HG03378 (cell line): ENCODE results near the gene NEURL1B.
"Not testable (repeated sequence)": the region's sequence is repeated elsewhere in the genome, so short reads cannot be mapped to it uniquely, and the experiment has no call there.

Experiments used
- ATAC-seq: cut with Tn5 transposase; IDR thresholded peaks from one replicate; pipeline ENCODE4 v1.9.1; 2021; ENCODE audit warnings: mild to moderate bottlenecking, moderate library complexity; ENCODE audit not compliant: unreplicated experiment

NEURL1B gene

DNA sequence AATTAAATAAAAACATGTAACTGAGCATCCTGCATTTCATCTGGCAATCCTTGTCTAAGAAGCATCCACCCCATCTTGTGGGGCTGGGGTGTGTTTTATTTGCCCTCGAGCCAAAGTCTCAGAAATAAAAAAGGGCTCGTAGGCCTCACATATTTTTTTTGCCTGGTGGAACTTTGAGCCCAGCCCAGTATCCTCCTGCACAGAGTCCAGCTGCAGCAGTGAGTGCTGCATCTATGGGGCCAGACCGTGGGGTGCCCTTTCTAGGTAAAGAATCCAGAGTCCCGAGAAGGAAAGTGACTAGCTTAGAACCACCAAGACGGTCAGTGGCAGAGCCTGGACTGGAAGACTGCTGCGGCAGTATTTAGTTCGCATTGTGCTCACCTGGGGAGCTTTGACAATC, 33.1 kb downstream of the NEURL1B start:
- no peak for ATAC-seq

DNA sequence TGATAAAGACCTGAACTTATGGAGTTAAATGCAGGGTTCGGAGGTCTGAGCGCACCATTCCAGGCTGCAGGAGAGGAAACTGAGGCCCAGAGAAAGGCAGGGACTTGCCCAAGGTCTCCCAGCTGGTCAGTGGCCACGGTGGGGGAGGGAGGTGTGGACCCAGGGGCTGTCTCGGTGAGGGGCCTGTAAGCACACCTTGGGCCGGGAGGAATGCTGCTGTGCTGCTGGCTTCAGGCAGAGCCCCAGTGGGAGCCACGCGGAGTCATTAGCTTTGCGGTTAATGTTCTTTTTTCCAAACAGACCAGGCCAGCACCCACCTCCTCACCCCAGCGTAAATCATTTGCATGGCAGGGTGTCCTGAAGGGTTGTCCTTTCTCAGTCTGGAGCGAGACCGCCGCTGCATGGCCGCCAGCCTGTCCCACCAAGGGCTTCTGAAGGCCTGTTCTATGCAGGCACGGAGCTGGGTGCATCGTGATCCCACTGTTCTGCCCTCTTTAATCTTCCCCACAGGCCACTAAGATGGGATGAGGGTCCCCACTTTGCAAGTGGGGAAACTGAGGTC, 35.9 kb downstream of the NEURL1B start:
- no peak for ATAC-seq

DNA sequence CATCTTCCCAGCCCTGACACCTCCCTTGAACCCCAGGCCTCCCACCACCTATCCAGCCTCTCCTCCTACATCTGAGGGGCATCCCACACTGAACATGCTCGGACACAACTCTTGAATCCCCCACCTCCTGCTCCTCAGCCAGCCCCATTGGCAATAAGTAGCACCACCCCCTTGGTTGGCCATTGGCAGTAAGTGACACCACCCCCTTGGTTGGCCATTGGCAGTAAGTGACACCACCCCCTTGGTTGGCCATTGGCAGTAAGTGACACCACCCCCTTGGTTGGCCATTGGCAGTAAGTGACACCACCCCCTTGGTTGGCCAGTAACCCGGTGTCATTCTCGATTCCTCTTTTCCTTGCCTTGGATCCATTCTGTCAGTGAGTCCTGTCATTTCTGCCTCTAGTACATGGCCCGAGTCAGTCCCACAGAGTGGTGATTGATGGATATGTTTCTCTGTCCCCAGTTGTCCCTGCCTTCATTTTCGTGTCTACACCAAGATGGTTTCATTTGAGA, 37.4 kb downstream of the NEURL1B start:
- ATAC-seq = not testable (repeated sequence)

DNA sequence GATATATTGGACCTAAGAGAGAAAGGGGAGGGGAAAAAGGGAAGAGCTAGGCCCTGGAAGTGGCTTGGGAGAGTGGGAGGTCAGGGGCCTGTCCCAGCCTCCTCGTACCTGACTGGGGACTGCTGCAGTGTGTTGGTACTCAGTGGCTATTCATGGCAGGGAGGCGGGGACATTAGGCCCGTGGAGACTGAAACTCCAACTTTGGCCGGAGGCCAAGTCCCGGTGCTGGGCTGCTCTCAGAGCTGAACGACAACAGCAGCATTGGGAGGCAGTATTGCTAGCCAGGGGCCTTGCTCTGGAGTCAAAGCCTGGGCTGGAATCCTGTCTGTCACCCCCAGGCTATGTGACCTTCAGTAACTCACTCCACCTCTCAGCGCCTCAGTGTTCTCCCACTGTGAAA, 37.8 kb downstream of the NEURL1B start:
- no peak for ATAC-seq

DNA sequence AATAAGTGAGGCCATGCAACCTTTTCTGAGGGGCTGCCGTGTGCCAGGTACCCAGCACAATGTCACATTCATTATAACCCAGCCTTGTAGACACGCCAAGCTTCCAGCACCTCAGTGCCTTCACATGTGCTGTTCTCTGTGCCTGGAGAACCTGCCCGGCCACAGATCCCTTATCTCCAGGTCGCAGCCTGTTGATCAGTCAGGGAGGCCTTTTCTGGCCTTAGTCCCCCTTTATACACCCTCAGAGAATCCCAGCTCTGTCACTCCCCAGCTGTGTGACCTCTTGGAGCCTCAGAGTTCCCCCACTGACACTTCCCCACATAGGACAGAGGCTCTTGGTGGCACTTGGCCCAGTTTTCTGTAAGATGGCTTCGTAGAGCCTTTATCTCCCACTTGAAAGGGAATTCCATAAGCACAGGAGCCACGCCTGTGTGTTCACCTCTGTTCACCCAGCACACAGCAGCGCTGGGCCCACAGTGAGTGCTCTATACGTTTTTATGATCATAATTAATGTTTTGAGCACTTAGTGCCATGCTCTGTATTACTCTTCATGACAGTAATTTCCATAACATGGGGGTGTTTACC, 38.7 kb downstream of the NEURL1B start:
- no peak for ATAC-seq

DNA sequence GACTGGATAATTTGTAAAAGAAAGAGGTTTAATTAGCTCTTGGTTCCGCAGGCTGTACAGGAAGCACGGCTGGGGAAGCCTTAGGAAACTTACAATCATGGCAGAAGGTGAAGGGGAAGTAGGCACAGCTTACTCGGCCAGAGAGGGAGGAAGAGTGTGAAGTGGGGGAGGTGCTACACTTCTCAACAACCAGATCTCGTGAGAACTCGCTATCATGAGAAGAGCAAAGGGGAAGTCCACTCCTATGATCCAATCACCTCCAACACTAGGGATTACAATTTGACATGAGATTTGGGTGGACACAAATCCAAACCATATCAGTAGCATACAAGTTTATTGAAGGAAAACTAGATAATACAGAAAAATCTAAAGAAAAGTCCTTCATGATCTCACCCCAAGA, 39.9 kb downstream of the NEURL1B start:
- ATAC-seq = no peak

DNA sequence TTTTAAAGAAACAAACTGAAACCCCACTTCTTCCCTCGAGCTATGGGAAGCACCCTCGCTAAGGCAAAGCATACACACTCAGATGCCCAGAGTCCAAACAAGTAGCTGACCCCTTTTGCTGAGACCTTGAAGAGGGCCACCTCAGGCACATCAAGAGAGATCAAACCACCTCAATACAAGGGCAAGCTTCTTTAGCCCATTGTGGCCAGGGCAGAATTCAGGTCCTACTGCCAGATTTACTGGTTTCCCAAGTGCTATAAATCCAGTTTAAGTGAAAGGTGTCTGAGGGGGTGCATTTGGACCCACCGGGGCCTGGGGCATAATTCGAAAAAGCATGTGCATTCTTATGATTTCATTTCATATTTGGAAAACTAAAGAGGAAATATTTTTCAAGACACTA, 40.4 kb downstream of the NEURL1B start:
- no peak for ATAC-seq

DNA sequence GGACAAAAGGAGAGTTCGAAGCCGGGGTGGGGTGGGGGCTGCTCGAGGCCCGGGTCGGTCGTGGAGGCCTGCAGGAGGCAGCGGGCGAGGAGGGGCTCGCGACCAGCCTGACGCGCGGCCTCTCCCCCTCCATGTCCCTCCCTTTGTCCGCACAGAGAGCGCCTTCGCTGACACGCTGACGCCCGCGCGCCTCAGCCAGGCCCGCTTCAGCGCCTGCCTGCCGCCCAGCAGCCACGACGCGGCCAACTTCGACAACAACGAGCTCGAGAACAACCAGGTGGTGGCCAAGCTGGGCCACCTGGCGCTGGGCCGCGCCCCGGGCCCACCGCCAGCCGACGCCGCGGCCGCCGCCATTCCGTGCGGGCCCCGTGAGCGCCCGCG, 42.2 kb downstream of the NEURL1B start:
- no peak for ATAC-seq

DNA sequence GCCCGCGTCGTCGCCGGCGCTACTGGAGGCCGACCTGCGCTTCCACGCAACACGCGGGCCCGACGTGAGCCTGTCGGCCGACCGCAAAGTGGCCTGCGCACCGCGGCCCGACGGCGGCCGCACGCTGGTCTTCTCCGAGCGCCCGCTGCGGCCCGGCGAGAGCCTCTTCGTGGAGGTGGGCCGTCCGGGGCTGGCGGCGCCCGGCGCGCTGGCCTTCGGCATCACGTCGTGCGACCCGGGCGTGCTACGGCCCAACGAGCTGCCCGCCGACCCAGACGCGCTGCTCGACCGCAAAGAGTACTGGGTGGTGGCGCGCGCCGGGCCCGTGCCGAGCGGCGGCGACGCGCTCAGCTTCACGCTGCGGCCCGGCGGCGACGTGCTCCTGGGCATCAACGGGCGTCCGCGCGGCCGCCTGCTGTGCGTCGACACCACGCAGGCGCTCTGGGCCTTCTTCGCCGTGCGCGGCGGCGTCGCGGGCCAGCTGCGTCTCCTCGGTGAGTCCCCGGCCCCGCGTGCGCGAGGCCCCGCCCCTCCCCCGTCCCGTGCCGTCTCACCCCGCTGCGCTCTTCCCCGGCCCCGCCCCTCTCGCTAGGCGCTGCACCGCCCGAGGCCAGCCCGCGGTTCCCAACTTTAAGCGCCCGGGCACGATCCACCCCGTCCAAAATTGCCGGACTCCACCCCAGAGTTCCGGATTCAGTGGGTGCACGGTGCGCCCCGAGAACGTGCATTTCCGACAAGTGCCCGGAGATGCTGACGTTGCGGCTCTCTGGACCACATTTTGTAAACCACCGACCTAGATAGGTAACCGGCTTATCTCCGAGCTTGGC, 42.8 kb downstream of the NEURL1B start:
- ATAC-seq = no peak

DNA sequence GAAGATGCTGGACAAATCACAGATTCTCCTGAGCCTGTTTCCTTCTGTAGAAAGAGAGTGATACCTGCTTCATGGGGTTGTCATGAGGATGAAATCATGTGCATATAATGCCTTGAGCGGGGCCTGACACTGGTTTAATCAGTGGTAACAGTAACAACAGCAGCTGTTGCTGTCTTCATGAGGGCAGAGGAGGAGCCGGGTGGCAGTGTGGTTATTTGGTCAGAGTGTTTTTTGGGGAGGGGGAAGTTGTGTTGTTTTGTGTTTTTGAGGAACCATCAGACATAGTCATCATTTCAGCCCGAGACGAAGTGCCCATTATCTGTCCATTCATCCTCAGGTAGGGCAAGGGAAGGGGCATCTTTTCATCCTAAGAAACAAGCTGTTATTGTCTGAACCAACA, 44.0 kb downstream of the NEURL1B start:
- no peak for ATAC-seq

DNA sequence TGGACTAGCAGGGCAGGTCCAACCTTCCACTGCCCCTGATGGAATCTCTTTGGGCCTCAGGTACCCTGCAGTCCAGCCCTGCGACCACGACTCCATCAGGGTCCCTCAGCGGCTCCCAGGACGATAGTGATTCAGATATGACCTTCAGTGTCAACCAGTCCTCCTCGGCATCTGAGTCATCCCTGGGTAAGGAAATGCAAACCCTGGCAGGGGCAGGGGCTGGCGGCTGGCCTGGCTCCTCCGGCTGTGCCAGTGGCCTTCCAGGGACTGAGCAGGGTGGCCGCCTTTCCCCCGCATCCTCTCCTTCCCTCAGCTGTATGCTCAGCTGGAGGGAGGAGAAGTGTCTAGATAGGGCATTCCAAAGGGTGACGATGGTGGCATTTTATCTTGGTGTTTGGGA, 45.0 kb downstream of the NEURL1B start:
- ATAC-seq = no peak

DNA sequence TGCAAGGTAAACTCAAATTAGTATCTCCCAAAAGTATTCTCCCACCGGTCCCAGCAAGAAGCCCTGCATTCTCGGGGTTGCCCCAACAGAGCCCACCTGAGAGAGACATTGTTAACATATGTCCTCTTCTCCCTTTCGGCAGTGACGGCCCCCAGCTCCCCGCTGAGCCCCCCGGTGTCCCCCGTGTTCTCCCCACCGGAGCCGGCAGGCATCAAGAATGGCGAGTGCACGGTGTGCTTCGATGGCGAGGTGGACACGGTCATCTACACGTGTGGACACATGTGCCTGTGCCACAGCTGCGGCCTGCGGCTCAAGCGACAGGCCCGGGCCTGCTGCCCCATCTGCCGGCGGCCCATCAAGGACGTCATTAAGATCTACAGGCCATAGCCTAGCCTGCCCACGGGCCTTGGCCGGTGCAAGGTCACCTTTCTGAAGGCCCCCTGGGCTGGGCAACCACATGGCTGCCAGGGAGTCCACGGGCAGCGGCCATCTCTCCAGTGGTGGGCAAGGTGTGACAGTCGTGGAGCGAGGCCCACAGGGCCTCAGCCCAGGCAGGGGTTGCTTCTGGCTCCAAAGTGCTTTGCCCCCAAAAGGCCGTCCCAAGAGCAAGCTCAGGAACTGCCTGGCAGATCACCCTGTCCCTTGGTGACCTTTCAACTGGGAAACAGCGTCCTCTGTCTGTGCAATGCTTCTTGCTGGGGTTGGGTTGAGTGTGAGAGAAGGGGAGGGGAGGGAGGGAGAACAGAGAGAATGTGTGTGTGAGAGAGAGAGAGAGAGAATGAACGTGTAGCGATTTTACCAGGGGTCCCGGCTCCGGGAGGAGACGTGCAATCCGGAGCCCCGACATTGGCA, 45.7 kb downstream of the NEURL1B start:
- ATAC-seq = no peak

DNA sequence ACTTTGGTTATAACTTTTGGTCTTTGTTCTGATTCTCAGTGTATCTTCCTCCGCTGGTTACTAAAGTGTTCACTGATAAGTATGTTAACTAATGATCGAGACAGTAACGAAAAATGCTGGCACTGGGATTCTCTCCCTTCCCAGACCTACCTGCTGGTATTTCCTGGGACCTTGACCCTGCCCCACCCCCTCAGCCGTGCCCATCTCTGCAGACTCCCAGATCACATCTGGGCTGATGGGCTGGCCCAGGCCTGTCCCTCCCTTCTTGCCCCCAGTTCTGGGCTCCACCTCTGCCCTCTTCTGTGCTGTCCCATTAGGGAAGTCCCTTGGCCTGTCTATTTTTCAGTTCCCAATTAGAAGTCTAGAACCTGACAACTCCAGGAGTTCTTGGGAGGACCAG, 46.9 kb downstream of the NEURL1B start:
- no peak for ATAC-seq

DNA sequence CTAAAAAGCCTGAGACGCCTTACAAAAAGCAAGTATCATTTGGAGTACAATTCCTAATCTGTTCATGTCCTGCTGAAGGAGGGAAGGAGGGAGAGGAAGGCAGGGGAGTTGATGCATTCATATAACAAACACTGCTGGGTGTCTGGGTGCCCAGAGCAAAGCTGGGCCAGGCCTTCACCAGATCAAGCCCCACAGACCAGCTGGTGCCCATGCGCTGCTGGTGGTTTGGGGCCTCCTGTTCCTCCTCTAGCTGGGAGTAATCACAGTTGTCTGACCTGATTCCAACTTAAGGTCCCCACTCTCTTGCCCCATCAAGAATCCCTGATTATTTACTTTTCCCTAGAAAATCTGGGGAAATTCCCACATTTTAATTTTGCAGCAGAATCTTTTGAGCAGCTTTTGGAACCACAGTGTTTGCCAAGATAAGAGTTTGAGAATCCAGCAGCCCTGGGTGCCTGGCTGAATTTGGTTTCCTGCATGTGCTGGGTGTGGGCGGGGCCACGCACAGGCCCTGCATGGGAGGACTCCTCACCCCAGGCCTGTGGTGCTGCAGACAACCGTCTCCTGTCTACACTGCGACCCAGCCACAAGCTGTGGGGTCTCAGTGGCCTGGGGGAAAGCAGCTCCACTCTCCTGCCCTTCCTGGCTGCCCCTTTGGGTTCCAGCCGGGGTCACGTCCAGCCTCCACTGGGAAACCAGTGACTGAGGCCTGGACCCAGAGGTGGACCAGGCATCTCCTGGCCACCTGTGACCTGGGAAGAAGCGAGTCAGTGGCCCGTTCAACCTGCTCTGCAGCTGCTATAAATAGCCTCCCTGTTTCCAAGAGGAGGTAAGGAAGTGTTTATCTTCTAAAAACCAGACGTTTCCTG, 47.5 kb downstream of the NEURL1B start:
- ATAC-seq = no peak

DNA sequence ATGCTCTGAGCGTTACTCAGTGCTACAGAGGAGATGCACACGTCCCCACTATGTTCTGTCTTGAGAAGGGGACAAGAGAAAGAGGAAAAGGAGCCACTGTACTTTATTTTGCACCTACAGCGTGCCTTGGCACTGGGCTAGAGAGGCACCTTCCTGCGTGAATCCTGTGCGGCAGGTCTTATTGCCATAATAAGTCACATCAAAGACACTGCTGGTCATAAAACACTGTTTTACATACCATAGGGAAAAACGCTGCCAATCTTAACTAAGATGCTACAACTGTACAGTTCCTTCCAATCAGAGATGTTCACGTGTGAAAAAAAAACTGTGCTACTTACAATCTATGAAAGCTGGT, 48.1 kb downstream of the NEURL1B start:
- ATAC-seq = no peak

DNA sequence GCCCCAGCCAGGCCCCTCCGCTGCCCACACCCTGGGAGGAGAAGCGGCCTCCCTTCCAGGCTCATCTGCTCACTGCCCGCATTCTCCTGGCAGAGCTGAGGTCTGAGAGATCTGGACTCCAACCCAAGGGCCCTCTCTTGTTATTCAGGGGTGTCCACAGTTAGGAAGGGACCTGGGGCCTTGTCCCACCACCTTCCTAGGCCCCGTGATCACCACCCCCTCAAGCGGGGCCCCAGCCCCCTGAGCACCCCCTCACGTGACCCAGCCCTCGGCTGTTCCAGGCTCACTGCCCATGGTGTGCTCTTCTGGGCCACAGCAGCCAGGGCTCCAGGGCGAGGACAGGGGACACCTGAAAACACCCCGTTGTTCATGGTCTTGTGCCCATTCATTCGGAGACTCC, 48.7 kb downstream of the NEURL1B start:
- no peak for ATAC-seq

DNA sequence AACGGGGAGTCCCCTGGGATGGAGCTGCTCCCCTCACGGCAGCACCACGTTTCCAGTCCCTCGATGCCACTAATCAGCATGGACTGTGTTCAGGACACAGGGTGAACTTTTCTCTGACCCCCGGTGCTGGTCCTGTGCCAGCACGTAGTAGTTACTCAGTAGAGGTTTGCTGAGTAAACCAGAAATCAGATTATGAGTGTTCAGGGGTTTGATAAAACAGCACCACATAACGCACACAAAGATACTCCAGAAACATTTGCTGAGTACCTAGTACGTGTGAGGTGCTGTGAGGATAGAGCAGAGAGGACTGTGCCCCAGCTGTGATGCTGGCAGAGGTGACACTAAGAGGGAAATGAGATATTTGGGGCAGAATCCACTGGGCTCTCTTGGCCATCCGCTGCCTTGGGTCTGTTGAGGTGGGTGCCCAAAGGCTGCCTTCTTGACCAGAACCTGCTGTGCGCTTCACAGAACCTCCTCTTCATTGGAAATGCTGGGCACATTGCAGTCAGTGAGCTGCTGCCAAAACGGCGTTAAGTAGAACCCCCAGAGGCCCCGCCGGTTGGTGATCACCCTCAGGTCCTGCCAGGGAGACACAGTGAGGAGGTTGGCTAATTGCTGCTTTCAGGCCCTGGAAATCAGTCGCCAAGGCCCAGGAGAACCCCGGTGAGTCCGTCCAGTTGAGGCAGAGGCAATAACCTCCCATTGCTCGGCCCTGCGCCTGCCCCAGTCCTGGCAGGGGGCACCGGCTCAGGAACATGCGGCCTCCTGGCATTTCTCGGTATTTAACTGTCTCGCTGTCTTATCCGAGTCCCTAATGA, 49.4 kb downstream of the NEURL1B start:
- ATAC-seq = peak; percentile 63

DNA sequence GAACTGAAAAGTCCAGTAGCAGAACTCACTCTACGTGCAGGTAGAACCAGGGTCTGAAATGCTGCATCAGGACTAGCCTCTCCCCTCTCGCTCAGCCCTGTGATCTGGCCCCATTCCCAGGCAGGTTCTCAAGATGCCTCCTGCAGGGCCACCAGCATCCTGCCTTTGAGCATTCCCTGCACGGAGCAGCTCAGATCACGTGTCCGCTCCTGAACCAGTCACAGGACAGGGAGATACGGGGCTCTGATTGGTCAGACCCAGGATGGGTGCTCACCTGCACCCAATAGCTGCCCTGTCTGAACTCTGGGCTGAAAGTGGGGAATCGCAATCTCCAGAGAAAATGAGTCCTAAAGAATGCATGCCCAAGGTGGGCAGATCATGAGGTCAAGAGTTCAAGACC, 50.8 kb downstream of the NEURL1B start:
- no peak for ATAC-seq

DNA sequence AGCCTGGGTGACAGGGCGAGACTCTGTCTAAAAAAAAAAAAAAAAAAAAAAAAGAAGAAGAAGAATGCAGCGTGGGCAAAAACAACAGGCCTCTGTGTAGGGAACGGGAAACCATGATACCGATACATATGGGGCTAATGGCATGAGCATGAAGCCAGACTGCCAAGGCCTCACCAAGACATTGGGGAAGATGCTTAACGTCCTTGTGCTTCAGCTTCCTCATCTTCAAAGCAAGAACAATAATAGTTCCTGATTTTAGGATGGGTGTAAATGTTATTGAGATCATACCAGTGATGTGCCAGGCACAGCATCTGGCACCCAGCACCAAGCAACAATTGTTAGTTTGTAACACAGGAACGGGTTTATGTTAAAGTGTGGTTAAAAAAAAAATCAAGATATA, 51.4 kb downstream of the NEURL1B start:
- ATAC-seq = no peak

DNA sequence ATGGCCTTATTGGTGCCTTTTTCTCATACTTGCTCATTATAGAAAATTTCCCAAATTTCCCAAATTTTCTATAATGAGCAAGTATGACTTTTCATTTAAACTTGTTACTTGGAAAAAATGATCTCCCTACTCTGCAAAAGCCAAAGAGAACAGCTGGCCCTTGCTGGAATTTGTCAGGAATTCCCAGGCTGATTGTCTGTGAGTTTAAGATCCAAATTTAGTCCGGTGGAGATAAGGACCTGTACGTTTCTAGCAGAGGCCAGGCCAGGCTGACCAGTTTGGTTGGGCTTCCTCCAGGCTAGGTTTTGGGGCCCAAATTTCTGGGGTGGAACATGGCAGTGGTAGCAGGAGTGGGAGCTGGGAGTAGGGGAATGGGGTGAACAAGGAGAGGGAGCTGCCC, 51.9 kb downstream of the NEURL1B start:
- no peak for ATAC-seq
